ENCODE measurements around the gene MAST2. TPM values are rescaled to one million over a fixed set of nuclear protein-coding genes. Genes with fewer than 3 reads are reported as not detected.
"Not testable (repeated sequence)": the region's sequence is repeated elsewhere in the genome, so short reads cannot be mapped to it uniquely, and the experiment has no call there.

Gene MAST2
- total RNA-seq, 1 experiment from 2014 or later: 7.2 TPM

GRCh38 chr1:45913731-45914501 lies 110.5 kb downstream of the MAST2 start:
- no peak for DNase-seq (ENCODE audit: low read depth, low spot score)
- in situ Hi-C loops (cut with HindIII; ENCODE audit: low pct_unique_long_range_greater_than_20kb, low sequenced_read_pairs): no loop called here

- in situ Hi-C loops (cut with HindIII; ENCODE audit: low pct_unique_long_range_greater_than_20kb, low sequenced_read_pairs): no loop called here
- no peak for DNase-seq (ENCODE audit: low read depth, low spot score)
Observed at GRCh38 chr1:45914836-45915235, 111.4 kb downstream of the MAST2 start.

DNA sequence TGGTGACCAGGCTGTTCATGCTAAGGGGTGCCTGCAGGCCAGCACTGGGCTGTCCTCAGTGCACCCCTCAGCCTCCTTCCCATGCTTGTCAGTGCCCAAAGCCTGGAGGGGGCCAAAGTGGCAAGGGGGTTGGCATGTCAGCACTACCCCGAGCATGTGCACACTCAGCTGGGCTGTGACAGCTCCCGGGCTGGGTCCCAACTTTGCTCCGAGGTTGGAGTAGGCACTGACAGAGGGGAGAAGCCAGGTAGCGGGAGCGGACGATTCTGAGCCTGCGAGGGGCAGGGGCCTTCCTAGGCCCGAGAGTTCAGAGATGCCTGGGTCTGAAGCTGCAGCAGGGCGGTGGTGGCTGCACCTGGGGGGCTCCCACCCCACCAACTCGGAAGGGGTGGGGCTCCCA lies 119.0 kb downstream of the MAST2 start:
- in situ Hi-C loops (cut with HindIII; ENCODE audit: low pct_unique_long_range_greater_than_20kb, low sequenced_read_pairs): no loop called here

GRCh38 chr1:45922813-45923212 lies 119.4 kb downstream of the MAST2 start:
- in situ Hi-C loops (cut with HindIII; ENCODE audit: low pct_unique_long_range_greater_than_20kb, low sequenced_read_pairs): no loop called here
- DNase-seq (ENCODE audit: low read depth, low spot score): no peak

More for the DNA sequence above, 119.0 kb downstream of the MAST2 start:
- no peak for DNase-seq (ENCODE audit: low read depth, low spot score)

DNA sequence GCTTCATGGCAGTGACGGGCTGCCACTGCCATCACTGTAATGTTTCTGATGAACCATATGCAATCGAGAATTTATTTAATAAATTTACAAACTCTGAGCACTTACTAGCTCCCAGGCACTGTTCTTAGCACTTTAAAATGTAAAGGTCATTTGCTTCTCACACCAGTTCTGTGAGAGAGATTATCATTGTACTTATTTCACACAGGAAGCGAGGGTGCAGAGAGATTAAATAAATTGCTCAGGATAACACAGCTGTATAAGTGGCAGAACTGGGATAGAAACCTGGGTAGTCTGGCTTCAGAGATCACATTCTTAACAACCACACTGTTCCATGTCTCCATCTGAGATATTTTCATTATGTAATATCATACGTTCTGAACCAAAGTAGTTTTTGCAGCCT lies 119.9 kb downstream of the MAST2 start:
- in situ Hi-C loops (cut with HindIII; ENCODE audit: low pct_unique_long_range_greater_than_20kb, low sequenced_read_pairs): no loop called here

GRCh38 chr1:45924736-45925135 lies 121.3 kb downstream of the MAST2 start:
- in situ Hi-C loops (cut with HindIII; ENCODE audit: low pct_unique_long_range_greater_than_20kb, low sequenced_read_pairs): no loop called here
- no peak for DNase-seq (ENCODE audit: low read depth, low spot score)

More for the DNA sequence above, 119.9 kb downstream of the MAST2 start:
- DNase-seq (ENCODE audit: low read depth, low spot score): no peak

DNA sequence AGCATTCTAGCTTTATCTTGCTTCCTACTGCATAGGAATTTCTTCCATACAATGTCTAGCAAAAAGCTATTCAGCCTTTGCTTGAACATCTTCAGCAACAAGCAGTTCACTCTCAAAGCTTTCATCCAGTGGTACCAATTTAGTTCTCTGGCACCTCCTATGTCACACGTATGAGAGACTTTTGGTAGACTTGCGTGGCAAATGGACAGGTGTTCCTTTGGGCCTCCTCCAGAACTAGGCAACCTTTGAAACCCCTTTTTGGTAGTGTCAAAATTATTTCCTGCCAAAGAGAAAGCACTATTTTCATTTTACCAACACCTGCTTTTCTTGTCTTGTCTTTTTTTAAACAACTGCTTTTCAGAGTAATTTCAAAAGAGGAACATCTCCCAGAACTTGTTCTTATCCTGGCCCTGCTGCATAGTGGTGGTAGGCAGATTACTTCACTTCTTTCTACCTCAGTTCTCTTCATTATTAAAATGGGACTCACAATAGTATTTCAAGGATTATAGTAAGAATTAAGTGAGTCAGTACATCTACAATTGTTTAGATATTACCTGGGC lies 122.4 kb downstream of the MAST2 start:
- in situ Hi-C loops (cut with HindIII; ENCODE audit: low pct_unique_long_range_greater_than_20kb, low sequenced_read_pairs): no loop called here
- DNase-seq (ENCODE audit: low read depth, low spot score): no peak

DNA sequence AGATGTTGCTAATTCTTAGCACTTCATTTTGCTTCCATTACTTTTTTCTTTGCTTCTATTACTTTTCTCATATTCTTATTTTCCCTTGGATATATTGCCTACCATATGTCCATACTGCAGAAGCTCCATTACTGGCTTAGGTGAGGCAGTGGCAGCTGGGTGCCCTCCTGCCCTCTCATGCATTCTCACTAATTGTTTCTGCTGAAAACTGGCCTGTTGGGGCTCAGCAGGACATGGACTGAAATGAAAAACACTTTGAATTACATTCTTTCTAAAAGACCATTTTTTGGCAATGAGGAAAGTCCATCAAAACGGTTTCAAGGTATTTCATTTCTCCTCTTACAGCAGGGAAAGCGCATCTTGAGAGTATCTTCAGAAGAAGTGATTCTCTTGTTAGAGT lies 122.9 kb downstream of the MAST2 start:
- DNase-seq (ENCODE audit: low read depth, low spot score): no peak
- in situ Hi-C loops (cut with HindIII; ENCODE audit: low pct_unique_long_range_greater_than_20kb, low sequenced_read_pairs): no loop called here

DNA sequence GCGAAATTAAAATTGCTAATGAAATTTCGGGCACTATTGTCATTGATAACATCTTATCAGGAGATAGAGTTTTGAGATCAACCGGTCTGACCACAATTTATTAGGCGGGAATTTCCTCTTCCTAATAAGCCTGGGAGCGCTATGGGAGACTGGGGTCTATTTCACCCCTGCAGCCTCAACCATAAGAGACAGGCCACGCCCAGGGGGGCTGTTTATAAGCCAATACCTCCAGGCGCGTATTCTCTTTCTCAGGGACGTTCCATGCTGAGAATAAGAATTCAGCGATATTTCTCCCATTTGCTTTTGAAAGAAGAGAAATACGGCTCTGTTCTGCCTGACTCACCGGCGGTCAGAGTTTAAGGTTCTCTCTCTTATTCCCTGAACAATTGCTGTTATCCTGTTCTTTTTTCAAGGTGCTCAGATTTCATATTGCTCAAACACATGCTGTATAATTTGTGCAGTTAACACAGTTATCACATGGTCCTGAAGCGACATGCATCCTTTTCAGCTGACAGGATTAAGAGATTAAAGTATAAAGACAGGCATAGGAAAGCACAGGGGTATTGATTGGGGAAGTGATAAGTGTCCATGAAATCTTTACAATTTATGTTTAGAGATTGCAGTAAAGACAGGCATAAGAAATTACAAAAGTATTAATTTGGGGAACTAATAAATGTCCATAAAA lies 124.0 kb downstream of the MAST2 start:
- DNase-seq (ENCODE audit: low read depth, low spot score); in situ Hi-C loops (cut with HindIII; ENCODE audit: low pct_unique_long_range_greater_than_20kb, low sequenced_read_pairs): not testable (repeated sequence)

DNA sequence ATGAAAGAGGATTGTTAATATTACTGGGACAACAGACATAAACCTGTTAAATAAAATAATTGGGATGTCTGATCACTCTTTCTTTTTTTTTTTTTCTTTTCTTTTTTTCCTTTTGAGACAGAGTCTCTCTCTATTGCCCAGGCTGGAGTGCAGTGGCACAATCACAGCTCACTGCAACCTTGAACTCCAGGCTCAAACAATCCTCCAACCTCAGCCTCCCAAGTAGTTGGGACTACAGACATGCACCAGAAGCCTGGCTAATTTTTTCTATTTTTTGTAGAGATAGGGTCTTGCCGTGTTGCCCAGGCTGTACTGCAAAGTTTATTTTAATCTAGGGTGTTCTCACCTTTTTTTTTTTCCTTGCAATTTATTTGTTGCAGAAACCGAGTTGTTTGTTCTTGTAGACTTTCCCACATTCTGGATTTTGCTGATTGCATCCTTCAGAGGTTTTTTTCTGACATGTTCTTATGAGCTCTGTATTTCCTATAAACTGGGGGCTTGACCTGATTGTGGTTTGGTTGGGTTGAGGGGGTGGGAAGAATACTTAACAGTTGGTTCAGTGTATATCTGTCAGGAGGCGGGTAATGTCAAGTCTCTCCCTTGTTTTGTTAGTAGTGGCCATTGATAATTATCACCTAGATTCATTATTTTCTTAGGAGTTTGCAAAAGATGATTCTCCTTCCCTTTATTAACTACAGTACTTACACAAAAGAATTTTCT lies 125.2 kb downstream of the MAST2 start:
- in situ Hi-C loops (cut with HindIII; ENCODE audit: low pct_unique_long_range_greater_than_20kb, low sequenced_read_pairs): no loop called here
- DNase-seq (ENCODE audit: low read depth, low spot score): no peak

DNA sequence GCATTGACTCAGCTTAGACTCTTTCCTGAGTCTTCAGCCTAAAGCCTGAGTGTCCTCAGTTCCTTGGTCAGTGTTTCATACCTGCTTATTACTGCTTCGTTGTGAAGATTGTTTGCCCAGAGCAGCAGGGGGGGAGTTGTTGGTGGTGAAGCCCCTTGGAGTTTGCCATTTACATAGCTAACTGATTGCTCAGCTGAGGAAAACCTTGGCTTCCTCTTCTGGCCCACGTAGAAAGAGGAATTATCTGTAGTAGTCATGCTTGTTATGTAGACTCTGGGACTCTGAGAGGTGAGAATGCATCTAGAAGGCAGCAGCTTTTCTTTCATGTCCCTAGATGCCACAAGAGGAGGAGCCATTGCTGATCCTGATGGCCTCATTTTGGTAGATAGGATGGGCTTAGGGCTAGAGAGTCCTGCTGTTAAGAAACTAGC lies 125.9 kb downstream of the MAST2 start:
- no peak for DNase-seq (ENCODE audit: low read depth, low spot score)

DNA sequence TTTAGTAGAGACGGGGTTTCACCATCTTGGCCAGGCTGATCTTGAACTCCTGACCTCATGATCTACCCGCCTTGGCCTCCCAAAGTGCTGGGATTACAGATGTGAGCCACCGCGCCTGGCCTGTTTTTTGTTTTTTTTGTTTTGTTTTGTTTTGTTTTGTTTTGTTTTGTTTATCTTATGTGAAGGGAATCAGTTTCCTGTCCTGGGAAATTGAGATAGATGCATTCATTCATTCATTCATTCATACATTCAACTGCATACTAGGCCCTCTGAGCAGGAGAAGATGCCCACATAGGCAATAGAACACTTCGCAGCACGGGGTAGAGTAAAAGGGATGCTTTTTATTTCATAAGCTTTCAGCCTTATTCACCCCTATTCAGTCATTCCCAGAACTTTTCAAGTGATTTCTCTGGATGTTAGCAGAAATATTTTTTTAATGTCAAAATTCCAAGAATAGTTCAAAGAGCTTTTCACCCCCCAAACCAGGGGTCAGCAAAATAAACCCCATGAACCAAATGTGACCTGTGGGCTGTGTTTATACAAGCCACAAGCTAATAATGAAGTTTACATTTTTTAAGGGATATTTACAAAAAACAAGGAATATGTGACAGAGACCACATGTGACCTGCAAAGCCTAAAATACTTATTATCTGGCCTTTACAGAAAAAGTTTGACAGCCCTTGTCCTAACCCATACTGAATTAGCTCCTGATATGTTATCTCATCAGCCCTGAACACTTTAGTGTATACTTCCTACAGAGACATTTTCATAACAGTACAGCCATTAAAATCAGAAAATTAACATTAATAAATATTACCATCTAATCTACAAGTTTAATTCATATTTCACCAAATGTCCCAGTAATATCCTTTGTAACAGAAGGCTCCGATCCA lies 127.1 kb downstream of the MAST2 start:
- no peak for DNase-seq (ENCODE audit: low read depth, low spot score)
- in situ Hi-C loops (cut with HindIII; ENCODE audit: low pct_unique_long_range_greater_than_20kb, low sequenced_read_pairs): no loop called here

More for the DNA sequence above, 125.9 kb downstream of the MAST2 start:
- in situ Hi-C loops (cut with HindIII; ENCODE audit: low pct_unique_long_range_greater_than_20kb, low sequenced_read_pairs): no loop called here

GRCh38 chr1:45932205-45932604 lies 128.8 kb downstream of the MAST2 start:
- in situ Hi-C loops (cut with HindIII; ENCODE audit: low pct_unique_long_range_greater_than_20kb, low sequenced_read_pairs); DNase-seq (ENCODE audit: low read depth, low spot score): not testable (repeated sequence)

GRCh38 chr1:45934947-45935346 lies 131.5 kb downstream of the MAST2 start:
- in situ Hi-C loops (cut with HindIII; ENCODE audit: low pct_unique_long_range_greater_than_20kb, low sequenced_read_pairs): no loop called here
- no peak for DNase-seq (ENCODE audit: low read depth, low spot score)

DNA sequence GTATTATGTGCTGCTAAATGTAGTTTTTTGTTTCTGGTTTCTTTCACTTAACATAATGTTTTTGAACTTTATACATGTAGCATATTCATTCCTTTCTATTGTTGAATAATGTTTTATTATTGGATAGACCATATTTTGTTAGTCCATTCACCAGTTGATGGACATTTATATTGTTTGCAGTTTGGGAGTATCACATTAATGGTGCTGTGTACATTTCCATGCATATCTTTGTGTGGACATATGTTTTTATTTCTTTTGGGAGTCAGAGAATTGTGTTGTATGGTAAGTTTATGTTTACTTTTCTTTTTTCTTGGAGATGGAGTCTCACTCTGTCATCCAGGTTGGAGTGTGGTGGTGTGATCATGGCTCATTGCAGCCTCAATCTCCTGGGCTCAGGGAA lies 134.6 kb downstream of the MAST2 start:
- in situ Hi-C loops (cut with HindIII; ENCODE audit: low pct_unique_long_range_greater_than_20kb, low sequenced_read_pairs): no loop called here
- no peak for DNase-seq (ENCODE audit: low read depth, low spot score)

DNA sequence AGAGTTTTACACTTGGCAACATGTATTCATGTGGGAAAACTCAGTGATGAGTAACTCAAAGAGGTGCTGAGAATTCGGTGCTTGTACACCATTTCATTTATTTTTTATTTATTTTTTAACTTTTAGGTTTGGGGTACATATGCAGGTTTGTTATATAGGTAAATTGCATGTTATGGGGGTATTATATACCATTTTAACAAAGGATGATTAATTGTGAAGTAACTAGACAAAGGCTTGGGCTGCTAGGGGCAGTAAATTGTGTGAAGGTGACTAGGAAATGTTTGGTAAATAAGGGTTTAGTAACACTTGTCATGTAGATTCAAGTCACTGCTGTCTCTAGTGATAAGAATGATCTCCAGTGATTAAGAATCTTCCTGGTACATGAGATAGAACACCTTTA lies 139.0 kb downstream of the MAST2 start:
- in situ Hi-C loops (cut with HindIII; ENCODE audit: low pct_unique_long_range_greater_than_20kb, low sequenced_read_pairs): no loop called here
- no peak for DNase-seq (ENCODE audit: low read depth, low spot score)

GRCh38 chr1:45943185-45943584 lies 139.8 kb downstream of the MAST2 start:
- in situ Hi-C loops (cut with HindIII; ENCODE audit: low pct_unique_long_range_greater_than_20kb, low sequenced_read_pairs): no loop called here
- DNase-seq (ENCODE audit: low read depth, low spot score): no peak

Data from SK-MEL-5 (cell line).